Inferior parietal cortex (tissue), 1 donor: ENCODE data around the gene SPATS2.

Source experiments
- DNase-seq: peaks from one replicate; pipeline ENCODE4 v3.0.0-alpha.2; 2016; ENCODE audit errors: extremely low spot score

SPATS2 gene

DNA sequence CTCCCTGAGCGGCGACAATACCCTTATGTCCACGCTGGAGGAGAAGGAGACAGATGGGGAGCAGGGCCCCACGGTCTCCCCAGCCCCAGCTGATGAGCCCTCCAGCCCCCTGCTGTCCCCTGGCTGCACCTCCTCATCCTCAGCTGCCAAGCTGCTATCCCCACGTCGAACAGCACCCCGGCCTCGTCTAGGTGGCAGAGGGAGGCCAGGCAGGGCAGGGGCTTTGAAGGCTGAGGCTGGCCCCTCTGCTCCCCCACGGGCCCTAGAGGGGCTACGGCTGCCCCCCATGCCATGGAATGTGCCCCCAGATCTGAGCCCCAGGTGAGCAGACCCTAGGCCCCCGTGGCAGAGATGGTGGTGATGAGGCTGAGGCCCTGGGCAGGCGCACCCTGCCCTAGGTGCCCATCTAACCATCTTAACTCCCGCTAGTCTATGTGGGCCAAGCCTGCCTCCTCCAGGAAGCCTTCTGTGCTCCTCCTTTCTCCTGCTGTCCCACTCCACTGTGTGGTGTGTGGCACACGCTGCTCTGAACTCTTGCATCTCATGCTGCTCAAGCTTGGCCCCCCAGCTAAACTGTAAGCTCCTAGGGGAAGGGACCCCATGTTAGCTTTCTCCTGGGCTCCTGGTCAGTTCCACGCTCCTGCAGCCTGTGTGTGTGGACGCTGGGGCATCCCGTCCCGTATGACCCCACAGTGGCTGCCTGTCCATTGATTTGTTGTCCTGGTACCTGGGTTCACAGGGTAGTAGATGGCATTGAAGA lies 188.5 kb downstream of the SPATS2 start:
- no peak for DNase-seq

- no peak for DNase-seq
Observed at GRCh38 chr12:49556391-49557186, 189.3 kb downstream of the SPATS2 start.

DNA sequence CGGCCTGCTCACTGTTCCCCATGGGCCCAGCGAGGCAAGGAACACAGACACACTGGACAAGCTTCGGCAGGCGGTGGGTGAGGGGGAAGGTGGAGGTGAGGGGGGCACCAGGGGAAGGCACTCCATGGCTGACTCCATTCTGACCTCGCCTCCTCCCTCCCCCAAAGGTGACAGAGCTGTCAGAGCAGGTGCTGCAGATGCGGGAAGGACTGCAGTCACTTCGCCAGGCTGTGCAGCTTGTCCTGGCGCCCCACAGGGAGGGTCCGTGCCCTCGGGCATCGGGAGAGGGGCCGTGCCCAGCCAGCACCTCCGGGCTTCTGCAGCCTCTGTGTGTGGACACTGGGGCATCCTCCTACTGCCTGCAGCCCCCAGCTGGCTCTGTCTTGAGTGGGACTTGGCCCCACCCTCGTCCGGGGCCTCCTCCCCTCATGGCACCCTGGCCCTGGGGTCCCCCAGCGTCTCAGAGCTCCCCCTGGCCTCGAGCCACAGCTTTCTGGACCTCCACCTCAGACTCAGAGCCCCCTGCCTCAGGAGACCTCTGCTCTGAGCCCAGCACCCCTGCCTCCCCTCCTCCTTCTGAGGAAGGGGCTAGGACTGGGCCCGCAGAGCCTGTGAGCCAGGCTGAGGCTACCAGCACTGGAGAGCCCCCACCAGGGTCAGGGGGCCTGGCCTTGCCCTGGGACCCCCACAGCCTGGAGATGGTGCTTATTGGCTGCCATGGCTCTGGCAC lies 190.1 kb downstream of the SPATS2 start:
- DNase-seq, result no peak

DNA sequence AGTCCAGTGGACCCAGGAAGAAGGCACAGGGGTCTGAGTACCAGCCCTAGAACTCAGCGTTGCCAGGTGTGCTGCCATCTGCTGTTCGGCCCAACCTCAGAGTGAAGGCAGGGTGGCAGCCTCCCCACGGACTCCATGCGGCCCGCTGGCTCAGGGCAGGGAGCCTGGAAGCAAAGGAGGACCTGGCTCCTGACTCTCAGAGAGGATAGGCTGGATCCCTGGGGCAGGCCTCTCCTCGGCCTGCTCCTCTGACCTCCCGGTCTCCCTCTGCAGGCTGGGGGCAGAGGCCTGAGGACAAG lies 190.6 kb downstream of the SPATS2 start:
- DNase-seq, result no peak

DNA sequence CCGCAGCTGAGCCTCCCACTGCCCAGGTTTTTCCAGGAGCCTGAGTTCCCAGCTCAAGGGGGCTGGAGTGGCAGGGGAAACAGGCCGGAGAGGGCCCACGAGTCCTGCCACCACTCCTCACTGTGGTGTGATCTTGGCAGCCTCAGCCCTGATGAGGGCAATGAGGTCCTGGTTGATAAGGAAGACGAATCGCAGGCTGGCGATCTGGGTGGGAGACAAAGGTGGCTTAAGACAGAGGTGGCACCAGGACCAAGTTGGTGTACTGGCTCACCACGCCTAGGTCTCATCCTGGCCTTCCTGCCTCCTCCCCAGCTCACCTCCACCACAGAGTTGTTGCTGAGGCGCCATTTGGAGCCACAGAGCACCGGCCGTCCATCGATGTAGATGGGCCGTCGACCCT lies 191.3 kb downstream of the SPATS2 start:
- DNase-seq, result no peak

DNA sequence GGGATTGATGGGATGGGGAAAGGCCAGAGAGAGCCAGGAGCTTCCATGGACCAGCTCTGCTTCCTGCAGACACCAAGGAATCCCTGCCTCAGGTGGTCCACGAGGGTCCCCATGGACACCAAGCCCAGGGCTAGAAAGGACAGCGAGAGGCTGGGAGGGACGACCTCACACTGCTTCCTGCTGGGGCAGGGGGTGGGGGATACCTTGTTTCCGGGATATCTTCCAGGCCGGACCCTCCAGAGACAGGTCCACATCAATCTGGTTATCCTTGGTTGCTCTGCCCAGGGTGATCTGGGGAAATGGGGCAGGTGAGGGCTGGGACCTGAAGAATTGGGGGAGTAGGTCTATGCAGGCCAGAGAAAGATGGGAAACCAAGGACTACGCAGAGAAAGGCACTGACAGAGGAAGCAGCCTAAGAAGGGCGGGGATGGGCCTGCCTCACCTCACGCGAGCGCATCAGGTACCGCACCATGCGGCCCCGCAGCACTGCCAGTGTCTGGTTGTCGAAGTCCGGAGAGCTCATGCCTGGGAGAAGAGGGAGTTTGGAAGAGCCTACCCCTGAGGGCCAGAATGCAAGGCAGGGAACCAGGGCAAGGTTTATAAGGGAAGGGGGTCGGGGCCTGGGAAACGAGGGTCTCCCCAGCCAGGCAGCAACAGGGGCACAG lies 191.9 kb downstream of the SPATS2 start:
- DNase-seq, result no peak

DNA sequence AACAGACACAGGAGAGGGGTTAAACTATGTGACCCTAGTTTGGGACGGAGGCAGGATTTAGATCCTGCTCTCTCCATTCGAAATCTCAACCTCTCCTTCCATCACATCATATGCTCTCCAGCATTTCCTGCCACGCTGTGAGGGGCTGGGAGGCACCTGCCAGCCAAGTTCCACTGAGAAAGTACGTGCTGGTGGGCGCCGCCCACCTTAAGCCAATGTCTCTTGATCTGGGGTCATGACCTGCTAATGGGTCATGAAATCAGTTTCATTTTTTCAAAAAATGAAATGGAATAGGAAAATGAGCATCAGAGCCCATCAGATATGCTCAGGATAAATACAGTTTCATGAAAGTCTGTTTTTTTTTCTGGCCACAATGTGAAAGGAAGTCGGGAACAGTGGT lies 193.4 kb downstream of the SPATS2 start:
- no peak for DNase-seq

DNA sequence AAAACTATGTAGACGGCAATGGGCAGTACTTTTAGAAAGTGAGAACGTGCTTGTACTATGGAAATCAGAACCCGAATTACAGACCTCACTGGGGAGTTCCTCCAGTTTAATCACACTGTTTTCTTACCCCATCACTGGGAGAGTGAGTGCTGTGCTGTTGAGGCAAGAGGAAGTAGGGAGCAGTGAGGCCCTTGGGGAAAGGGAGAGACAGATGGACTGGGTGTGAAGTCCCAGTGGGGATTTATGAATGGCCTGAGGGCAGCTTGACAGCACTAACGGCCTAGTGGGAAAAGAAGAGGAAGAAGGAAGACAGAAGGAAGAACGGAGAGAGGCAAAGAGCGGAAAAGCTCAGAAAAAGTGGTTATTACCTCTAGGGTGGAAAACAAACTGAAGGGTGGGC lies 195.0 kb downstream of the SPATS2 start:
- DNase-seq, result no peak

DNA sequence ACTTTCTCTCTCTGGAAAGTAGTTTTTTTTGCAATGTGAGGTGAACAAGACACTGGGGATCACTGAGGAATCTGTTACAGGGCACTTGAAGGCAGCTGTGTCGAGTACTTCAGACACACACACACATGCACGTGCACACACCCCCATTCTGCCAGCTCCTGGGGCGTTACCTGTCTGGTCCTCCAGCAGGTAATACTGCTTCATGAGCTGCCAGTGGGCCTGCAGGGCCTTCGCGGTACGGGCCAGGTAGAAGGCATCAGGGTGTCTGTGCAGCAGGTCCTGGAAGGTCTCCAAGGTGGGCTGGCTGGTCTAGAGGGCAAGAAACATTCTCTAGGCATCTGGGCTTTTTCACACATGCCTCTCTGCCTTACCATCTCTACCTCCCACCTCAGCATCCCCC lies 195.6 kb downstream of the SPATS2 start:
- no peak for DNase-seq

DNA sequence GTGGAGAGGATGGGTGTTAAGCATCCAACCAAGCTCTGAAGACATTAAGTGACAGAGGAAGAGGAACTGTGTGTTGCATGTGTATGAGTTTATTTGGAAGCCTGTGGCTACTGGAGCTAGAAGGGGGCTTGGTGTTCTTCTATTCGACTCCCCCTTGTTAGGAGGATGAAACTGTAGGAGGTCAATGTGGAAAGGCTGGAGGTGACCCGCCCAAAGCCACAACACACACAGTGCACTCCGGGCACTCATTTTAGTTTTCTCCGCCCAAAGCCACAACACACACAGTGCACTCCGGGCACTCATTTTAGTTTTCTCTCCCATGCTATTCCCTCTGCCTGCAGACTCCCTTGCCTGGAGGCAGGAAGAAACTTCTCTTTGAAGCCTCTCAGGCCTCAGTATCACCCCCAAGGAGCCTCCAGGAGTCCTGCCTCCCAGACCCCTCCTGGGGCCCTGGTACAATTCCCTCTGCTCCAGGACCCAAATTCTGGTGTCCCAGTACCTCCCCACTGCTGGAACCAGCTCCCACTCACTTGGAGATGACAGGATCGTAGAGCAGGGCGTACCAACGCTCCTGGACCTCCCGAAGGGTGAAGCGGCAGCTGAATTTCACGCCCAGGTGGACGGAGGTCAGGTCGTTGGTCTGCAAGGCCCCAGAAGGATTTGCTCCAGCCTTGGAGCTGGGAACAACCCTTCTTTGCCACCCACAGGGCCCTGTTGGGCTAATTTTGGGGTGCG lies 196.9 kb downstream of the SPATS2 start:
- no peak for DNase-seq

DNA sequence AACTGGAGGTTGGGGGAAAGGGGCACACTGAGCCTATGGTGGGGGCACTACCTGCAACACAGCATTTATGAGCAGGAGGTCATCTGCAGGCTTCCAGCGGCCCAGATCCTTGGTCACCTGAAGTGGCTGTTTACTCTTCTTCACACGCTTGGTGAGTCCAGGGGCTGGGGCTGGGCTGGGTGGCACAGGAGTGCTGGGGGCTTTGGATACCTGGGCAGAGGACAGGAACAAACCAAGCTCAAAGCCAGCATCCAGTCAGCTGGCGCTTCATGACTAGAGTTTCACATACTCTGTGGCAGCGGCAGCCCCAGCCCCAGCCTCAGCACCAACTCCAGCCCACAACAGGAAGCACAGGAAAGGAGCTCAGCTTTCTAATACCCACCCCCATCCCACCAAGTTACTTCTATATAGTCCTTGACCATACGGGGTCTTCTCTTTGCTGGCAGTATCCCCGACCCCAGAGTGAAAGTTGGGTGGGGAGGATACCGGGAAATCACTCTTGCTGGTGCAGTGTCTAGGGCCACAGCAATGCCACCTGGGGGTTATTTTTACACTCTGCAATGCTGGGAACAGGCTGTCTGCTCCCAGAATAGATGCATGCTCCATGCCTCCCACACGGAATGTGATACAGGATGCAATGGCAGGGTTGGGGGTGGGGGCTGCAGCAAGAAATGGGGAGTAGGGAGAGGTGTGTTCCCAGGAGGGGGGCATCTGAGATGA lies 197.6 kb downstream of the SPATS2 start:
- no peak for DNase-seq

GRCh38 chr12:49565406-49566265 lies 198.4 kb downstream of the SPATS2 start:
- no peak for DNase-seq

GRCh38 chr12:49566361-49566760 lies 199.1 kb downstream of the SPATS2 start:
- DNase-seq, result no peak

DNA sequence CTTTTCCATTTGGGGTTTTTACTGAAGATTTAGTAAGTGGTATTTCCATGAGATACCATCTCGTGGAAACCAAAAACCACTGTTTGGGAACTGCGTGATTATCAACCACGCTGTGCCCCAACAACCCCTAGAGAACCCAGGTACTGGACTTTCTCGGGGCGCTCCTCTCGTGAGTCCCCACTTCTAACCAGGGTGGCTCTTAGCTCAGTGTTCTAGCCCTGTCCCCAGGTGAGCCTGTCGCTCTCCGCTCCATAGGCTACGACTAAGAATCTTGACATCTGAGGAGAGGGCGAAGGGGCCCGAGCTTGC lies 200.0 kb downstream of the SPATS2 start:
- DNase-seq, result no peak

- peak; percentile 97 for DNase-seq
Observed at GRCh38 chr12:49567611-49568441, 200.6 kb downstream of the SPATS2 start, which contains the start of gene MCRS1. MCRS1 (minus strand) TSS chr12:49568142; CDS start chr12:49566731, 1,411 bp downstream.

DNA sequence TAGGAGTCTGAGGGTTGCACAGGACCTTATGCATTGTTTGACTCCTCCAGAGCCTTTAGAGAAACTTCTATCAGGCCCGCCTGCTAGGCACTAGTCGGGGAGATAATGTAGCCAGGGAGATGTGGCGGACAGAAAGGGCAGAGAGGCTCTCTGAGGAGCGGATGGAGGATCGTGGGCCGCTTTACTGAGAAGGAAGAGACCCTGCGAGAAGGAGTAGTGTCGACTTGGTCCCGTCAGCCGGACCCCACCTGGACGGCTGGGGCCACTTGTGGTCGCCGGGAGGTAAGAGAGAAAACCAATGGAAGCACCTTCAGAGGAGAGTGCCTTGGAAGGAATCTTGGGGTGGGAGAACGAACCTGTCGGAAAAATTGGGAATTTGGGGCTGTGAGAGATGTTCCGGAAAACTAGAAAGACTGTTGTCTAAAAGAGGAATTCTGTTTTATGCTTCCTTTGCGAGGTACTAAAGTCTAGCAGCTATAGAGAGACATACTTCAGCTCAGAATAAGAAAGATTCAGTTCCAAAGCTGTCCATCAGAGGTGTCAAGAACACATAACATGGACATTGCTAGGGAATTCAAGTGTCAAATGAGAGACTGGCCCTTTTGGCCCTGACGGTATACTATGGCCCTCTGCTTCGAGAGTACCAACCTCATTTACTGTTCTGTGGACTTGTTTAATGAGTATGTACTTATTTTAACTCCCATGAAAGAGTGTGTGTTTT lies 201.3 kb downstream of the SPATS2 start:
- no peak for DNase-seq
